ENCODE measurements around the gene AGBL3.

DNA sequence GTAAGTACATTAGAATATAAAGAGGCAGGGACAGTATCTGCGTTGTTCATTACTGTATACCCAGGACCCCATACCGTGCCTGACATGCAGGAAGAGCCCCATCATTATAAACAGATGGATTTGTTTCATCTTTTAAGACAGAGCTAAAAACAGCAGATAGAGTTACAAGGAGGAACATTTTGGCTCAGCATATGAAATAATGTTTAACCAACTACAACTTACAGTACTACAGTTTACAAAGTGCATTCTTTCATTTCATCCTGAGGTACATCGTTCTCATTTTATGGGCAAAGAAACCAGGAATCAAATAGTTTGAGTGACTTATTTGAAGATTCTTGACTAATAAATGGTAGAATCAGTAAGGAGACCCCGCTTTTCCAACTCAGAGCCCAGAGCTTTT lies 38.1 kb upstream of the AGBL3 start:
- TF ChIP-seq CTCF (IDR thresholded peaks at IDR 0.05) (no peak), POLR2A (IDR thresholded peaks at IDR 0.05) (no peak)

Measured in ovary (tissue), 3 donors.